ENCODE measurements around the gene MRO.

The MRO gene

DNA sequence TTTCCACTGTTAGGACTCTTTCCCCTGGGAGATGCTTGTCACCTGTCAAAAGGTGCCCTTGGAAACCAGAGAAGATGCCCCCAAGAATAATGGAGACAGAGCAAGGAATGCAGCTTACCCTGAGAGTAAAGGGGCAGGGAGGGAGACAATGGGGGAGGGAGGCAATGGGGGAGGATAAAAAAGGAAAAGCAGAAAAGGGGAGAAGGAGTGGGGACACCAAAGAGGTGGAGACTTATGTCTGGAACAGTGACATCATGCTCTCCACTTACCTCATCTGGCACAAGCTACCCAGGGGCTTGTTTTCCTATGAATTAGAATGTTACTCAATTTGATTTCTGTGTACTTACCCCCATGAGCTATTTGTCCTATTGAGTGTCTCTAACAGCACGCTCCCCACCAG, 67.9 kb downstream of the MRO start:
- TF ChIP-seq, protein P1, sequence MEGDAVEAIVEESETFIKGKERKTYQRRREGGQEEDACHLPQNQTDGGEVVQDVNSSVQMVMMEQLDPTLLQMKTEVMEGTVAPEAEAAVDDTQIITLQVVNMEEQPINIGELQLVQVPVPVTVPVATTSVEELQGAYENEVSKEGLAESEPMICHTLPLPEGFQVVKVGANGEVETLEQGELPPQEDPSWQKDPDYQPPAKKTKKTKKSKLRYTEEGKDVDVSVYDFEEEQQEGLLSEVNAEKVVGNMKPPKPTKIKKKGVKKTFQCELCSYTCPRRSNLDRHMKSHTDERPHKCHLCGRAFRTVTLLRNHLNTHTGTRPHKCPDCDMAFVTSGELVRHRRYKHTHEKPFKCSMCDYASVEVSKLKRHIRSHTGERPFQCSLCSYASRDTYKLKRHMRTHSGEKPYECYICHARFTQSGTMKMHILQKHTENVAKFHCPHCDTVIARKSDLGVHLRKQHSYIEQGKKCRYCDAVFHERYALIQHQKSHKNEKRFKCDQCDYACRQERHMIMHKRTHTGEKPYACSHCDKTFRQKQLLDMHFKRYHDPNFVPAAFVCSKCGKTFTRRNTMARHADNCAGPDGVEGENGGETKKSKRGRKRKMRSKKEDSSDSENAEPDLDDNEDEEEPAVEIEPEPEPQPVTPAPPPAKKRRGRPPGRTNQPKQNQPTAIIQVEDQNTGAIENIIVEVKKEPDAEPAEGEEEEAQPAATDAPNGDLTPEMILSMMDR (IDR thresholded peaks at IDR 0.05; ENCODE audit: borderline replicate concordance, control extremely low read depth, extremely low read depth, insufficient read depth, missing control alignments) = no peak
- in situ Hi-C loops (cut with MboI; ENCODE audit: low sequenced_read_pairs, unreplicated experiment) = no loop called here
- no peak for DNase-seq (ENCODE audit: low spot score)

DNA sequence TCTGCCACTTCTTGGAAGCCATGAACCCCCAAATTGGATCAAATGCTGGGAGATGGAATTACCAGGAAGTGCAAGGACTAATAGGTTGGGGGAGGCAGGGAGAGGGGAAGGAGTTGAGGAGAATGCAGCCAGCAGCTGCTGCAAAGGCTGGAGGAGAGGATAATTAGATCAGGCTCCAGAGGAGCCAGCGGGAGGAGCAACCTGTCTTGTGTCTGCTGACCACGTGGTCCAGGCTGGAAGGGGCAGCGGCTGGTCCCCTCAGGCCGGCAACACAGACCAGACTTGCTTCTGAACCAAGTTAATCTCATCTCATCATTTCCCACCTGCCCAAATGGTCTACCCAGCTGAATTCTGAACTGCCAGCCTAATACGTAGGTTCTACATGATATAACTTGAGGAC, 68.3 kb downstream of the MRO start:
- DNase-seq (ENCODE audit: low spot score) = no peak
- TF ChIP-seq, protein P1 (IDR thresholded peaks at IDR 0.05; ENCODE audit: borderline replicate concordance, control extremely low read depth, extremely low read depth, insufficient read depth, missing control alignments) = no peak
- in situ Hi-C loops (cut with MboI; ENCODE audit: low sequenced_read_pairs, unreplicated experiment) = no loop called here

DNA sequence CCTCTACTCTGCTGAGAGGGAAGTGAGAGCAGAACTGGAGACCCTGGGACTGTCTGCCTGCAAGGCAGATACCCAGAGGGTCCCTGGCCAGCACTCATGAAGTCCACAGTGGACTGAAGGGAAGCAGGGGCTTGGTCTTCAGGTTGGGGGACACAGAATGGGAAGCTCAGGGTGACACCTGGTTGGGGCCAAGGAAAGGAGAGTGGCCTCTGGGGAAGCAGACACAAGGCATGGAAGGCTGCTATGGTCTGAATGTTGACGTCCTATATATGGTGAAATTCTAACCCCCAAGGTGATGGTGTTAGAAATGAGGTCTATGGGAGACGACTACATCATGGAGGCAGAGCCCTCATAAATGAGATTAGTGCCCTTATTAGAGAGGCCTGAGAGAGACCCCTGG, 69.3 kb downstream of the MRO start:
- in situ Hi-C loops (cut with MboI; ENCODE audit: low sequenced_read_pairs, unreplicated experiment) = no loop called here
- TF ChIP-seq, protein P1 (IDR thresholded peaks at IDR 0.05; ENCODE audit: borderline replicate concordance, control extremely low read depth, extremely low read depth, insufficient read depth, missing control alignments) = no peak

GRCh38 chr18:50749945-50750344, 69.9 kb downstream of the MRO start:
- no peak for DNase-seq (ENCODE audit: low spot score)
- in situ Hi-C loops (cut with MboI; ENCODE audit: low sequenced_read_pairs, unreplicated experiment) = no loop called here
- TF ChIP-seq, protein P1 (IDR thresholded peaks at IDR 0.05; ENCODE audit: borderline replicate concordance, control extremely low read depth, extremely low read depth, insufficient read depth, missing control alignments) = no peak

More for the DNA sequence above, 69.3 kb downstream of the MRO start:
- DNase-seq (ENCODE audit: low spot score) = no peak

DNA sequence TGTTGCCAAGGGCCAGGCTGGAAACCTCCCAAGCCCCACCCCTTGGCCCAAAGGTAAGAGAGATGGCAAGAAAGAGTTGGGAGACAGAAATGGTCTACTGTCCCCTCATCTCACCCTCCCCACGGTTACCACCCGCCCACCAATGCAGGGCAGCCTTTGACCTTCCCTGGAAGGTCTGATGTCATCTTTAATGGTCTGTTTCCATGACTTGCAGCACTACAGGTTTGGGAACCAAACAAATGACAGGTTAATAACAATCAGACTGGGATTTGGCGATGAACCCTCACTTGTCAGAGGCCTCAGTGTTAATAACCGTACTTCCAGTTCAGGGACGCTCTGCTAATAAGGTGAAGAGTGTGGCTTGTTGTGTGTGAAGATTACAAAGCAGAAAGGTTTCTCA, 70.4 kb downstream of the MRO start:
- TF ChIP-seq, protein P1 (IDR thresholded peaks at IDR 0.05; ENCODE audit: borderline replicate concordance, control extremely low read depth, extremely low read depth, insufficient read depth, missing control alignments) = no peak
- no peak for DNase-seq (ENCODE audit: low spot score)
- in situ Hi-C loops (cut with MboI; ENCODE audit: low sequenced_read_pairs, unreplicated experiment) = no loop called here

DNA sequence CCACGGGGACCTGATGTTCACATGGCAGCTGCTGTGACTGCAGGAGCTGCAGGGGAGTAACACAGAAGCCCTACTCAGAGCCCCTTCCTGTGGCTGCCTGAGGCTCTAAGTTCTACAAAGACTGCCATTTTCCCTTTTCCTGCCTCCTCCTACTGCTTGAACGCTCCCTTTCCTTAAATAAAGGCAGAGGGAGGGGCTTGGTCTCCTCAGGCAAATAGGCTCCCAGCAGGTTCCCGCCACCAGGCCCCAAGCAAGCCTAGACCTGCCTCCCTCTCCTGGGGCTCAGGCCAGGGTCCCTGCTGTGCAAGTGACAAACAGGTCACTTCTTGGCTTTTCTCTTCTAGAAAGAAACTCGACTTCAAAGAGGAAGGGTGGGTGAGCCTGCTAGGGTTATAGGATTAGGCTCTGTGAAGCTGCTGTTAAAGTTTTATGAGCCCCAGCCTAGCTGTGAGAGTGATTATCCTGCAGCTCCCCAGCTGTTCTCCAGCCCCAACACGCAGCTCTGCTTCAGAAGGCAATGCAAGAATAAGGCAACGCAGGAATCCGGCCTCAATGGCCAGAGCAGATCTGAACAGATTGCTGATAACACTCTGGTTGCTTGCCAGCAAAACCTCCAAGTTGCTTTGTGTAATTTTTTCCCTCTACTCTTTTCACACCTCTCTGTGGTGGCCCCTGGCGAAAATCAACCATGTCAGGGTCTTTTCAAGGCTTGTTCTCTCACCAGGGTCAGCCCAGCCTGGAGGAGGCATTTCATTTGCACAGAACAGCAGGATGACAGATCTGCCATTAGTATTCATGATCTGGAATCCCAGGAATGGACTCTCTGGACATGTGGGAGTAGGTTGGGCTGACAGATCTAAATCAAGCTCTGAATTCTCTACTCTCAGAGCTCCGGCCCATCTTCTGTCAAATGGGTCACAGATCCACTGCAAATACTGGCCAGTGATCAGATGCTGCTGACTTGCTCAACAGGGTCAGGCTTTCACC, 71.3 kb downstream of the MRO start:
- no peak for DNase-seq (ENCODE audit: low spot score)
- TF ChIP-seq, protein P1 (IDR thresholded peaks at IDR 0.05; ENCODE audit: borderline replicate concordance, control extremely low read depth, extremely low read depth, insufficient read depth, missing control alignments) = no peak
- in situ Hi-C loops (cut with MboI; ENCODE audit: low sequenced_read_pairs, unreplicated experiment) = no loop called here
